Right lobe of liver (tissue), 6 donors: ENCODE results near the gene RNF166. TPM values are rescaled to one million over a fixed set of nuclear protein-coding genes. Genes with fewer than 3 reads are reported as not detected.
A peak's percentile ranks its signal among the peaks of the same experiment; 100 is the strongest.

Source experiments
- ATAC-seq, 4 donors: fragments of 200-7000 bp; cut with Tn5 transposase; one replicate each; pipeline ENCODE4 v1.9.1; 2020; ENCODE audit warnings: mild to moderate bottlenecking in 4 of 4, moderate library complexity in 4 of 4
- DNase-seq, 3 donors: peaks; one replicate each; pipeline ENCODE4 v3.0.0-alpha.2; 2020
- H3K27ac ChIP-seq, 3 donors: fragments of 200-600 bp; one replicate each; pipeline ENCODE4 v1.8.0; 2022
- H3K27me3 ChIP-seq, 2 donors: fragments of 200-600 bp; one replicate each; pipeline ENCODE4 v1.8.0; 2022
- H3K36me3 ChIP-seq, 4 donors: fragments of 200-600 bp; sonication (generic) in 1 of 4; one replicate each; pipeline versions ENCODE4 v1.5.1 to v1.8.0; 2017 to 2022; ENCODE audit warnings: control low read depth in 1 of 4
- H3K4me1 ChIP-seq, 4 donors: fragments of 200-600 bp; sonication (generic) in 1 of 4; one replicate each; pipeline versions ENCODE4 v1.5.1 to v1.8.0; 2017 to 2022; ENCODE audit warnings: control low read depth in 1 of 4
- H3K4me3 ChIP-seq, 3 donors: fragments of 200-600 bp; one replicate each; pipeline ENCODE4 v1.8.0; 2022
- H3K9me3 ChIP-seq, 4 donors: fragments of 200-600 bp; sonication (generic) in 1 of 4; one replicate each; pipeline versions ENCODE4 v1.5.1 to v1.8.0; 2017 to 2022; ENCODE audit warnings: control low read depth in 1 of 4
- CTCF ChIP-seq, 4 donors: fragments of 200-600 bp in 3 of 4; fragments of 450-650 bp in 1 of 4; IDR thresholded peaks; one replicate each; pipeline versions ENCODE4 v1.5.1 to v1.8.0; 2016 to 2022; ENCODE audit warnings: antibody characterized with exemption in 4 of 4, mild to moderate bottlenecking in 2 of 4
- POLR2A ChIP-seq: fragments of 450-650 bp; IDR thresholded peaks from one replicate; pipeline ENCODE4 v1.6.1; 2017; ENCODE audit warnings: antibody characterized with exemption, mild to moderate bottlenecking
- WGBS: methylation state at CpG from one replicate; pipeline ENCODE4 v1.1.6; 2018; ENCODE audit warnings: low coverage, low lambda C conversion rate; ENCODE audit not compliant: insufficient coverage; ENCODE audit errors: missing lambda C conversion rate; 5-methylcytosine and 5-hydroxymethylcytosine counted together
- intact Hi-C, 2 donors: fragments of 100-400 bp; cut with DNase I; formaldehyde crosslinking; loops; one replicate each; pipeline versions ENCODE4 v1.11.2 to v1.14.1; 2022
- total RNA-seq, 6 experiments: library from RNA; depleted of rRNA in 2 of 6; stranded (reverse); fragments of >200 nt in 2 of 6; fragmentation: NEBNext Ultra II Directional in 3 of 6; extraction: Animal tissue kit (Norgen Biotek cat#: 25700) in 3 of 6; gene quantifications; one replicate each; pipeline versions ENCODE4 v1.1.0 to v1.2.4, GENCODE V29; 2016 to 2023
- donor health status: DM: no; HTN: yes; CAD: no.
- donor health status: DM: no; HTN: no; CAD: no.
- donor health status: DM: no; HTN: no; CAD: no.
- donor health status: DM: no; HTN: yes; CAD: no.
- donor health status: DM: no; HTN: yes; CAD: no.

Gene RNF166
- total RNA-seq, 6 experiments from 2014 or later: 8.1 to 12.8 (median 10.0) TPM

DNA sequence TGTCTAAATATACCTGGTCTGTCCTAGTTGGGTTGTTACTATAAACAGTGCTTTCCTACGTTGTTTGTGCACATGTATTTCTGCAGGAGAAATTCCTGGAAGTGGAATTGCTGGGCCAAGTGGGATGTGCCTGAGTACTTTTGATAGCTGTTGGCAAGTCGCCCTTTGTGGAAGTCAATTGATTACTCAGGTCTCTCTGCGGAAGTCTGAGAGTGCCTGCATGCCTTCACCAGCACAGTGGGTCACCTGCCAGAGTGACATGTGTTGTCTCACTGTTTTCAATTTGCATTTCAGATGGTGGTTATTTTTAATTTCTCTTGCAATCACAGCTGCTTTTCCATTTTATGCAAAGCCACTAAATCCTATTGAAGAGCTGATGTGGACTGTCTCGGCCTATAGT lies 41.1 kb downstream of the RNF166 start:
- Histone ChIP-seq H3K4me3 (no peak overlapping the region), H3K9me3 (no peaks in the 10 kb centered on the region), H3K27me3 (no peaks in the 10 kb centered on the region), H3K27ac (peak overlapping the region in 2 of 3 donors; percentile 66 to 89), H3K4me1 (peaks cover 0 to 26% (median 8%) of the 10 kb centered on the region in 4 donors), H3K36me3 (no peaks in the 10 kb centered on the region)
- TF ChIP-seq CTCF (IDR thresholded peaks at IDR 0.05): no peak
- TF ChIP-seq POLR2A: no peak
- peak in 2 of 3 donors; percentile 65 to 82 for DNase-seq
- ATAC-seq: peak; percentile 48 to 66 (median 61)
- intact Hi-C loops: no loop called here
- WGBS: 44% methylated on average over 2 of the region's 4 CpGs

- TF ChIP-seq POLR2A: peak; percentile 90
- peak in 1 of 4 donors; percentile 11 for TF ChIP-seq CTCF (IDR thresholded peaks at IDR 0.05)
- WGBS: under 1% methylated on average over 35 of the region's 88 CpGs
- Histone ChIP-seq H3K4me3 (peak within 1 kb of the TSS; percentile 94 to 97 (median 94)), H3K27ac (peak within 1 kb of the TSS; percentile 86 to 89 (median 88)), H3K36me3 (peaks cover 0 to 3% (median 0%) of the 10 kb centered on the region in 4 donors), H3K27me3 (no peaks in the 10 kb centered on the region), H3K4me1 (peaks cover 0 to 26% (median 8%) of the 10 kb centered on the region in 4 donors), H3K9me3 (no peaks in the 10 kb centered on the region)
- intact Hi-C loops: no loop called here
- peak; percentile 89 to 96 (median 94) for ATAC-seq
- peak; percentile 98 to 99 (median 98) for DNase-seq
Observed at GRCh38 chr16:88662843-88663606, 43.2 kb downstream of the RNF166 start, which contains the start of gene MVD. MVD (minus strand) TSS chr16:88663091; CDS start chr16:88663080, 11 bp downstream.

DNA sequence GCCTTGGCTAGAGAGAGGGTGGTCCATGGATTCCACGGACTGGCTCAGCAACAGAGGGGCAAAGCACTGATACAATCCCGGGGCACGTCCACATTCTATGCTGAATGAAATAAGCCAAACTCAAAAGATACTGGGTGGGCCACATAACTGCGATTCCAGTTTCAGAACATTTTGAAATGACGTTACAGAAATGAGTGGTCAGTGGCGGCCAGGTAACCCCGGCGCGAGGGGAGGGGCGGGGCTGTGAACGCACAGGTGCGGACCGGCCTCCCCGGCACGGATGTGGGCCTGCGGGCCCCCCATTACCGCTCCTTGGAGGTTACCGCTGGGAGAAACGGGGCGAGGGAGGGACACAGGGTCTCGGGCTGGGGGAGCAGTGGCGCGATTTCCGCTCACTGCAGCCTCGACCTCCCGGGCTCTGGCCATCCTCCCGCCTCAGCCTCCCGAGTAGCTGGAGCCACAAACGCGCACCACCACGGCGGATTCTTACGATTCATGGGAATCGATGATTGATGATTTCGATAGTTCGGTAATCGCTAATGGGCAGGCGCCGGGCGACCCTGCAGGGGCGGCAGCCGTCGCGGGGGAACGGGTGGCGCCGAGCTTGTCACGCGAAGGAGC lies 43.9 kb downstream of the RNF166 start:
- ATAC-seq: no peak
- H3K9me3 ChIP-seq: no peaks in the 10 kb centered on the region
- peak overlapping the region; percentile 94 to 97 (median 94) for H3K4me3 ChIP-seq
- peak overlapping the region; percentile 86 to 89 (median 88) for H3K27ac ChIP-seq
- H3K4me1 ChIP-seq: peaks cover 0 to 26% (median 8%) of the 10 kb centered on the region in 4 donors
- DNase-seq: peak in 1 of 3 donors; percentile 57
- TF ChIP-seq CTCF (IDR thresholded peaks at IDR 0.05): no peak
- no peak for TF ChIP-seq POLR2A
- intact Hi-C loops: no loop called here
- peaks cover 0 to 6% (median 0%) of the 10 kb centered on the region in 4 donors for H3K36me3 ChIP-seq
- WGBS: under 1% methylated on average over 31 of the region's 49 CpGs
- H3K27me3 ChIP-seq: no peaks in the 10 kb centered on the region

- H3K4me3 ChIP-seq: no peak overlapping the region
- H3K27ac ChIP-seq: no peak overlapping the region
- no peak for TF ChIP-seq POLR2A
- no peak for TF ChIP-seq CTCF (IDR thresholded peaks at IDR 0.05)
- H3K36me3 ChIP-seq: peaks cover 0 to 6% (median 0%) of the 10 kb centered on the region in 4 donors
- H3K27me3 ChIP-seq: no peaks in the 10 kb centered on the region
- H3K9me3 ChIP-seq: no peaks in the 10 kb centered on the region
- peaks cover 0 to 26% (median 8%) of the 10 kb centered on the region in 4 donors for H3K4me1 ChIP-seq
- DNase-seq (no peak), ATAC-seq (no peak)
- whole genome bisulfite sequencing: 61% methylated on average over 8 of the region's 10 CpGs
- intact Hi-C loops: no loop called here
Observed at GRCh38 chr16:88661468-88661867, 44.7 kb downstream of the RNF166 start.
